Activated CD4-positive, alpha-beta memory T cell treated with anti-CD3 and anti-CD28 coated beads for 36 hours (primary cell): ENCODE data around the gene MYOCD. TPM values are rescaled to one million over a fixed set of nuclear protein-coding genes. Genes with fewer than 3 reads are reported as not detected.

ENCODE experiments used
- CTCF ChIA-PET: fragments of 350-600 bp; sonication (Branson Sonifier 250); formaldehyde crosslinking; loops from one replicate; lab custom pipeline; 2021; ENCODE audit warnings: antibody characterized with exemption, inconsistent platforms; lab: Charles Lee
- POLR2A ChIA-PET: fragments of 350-600 bp; sonication (Branson Sonifier 250); formaldehyde crosslinking; loops from one replicate; lab custom pipeline; 2021; ENCODE audit warnings: antibody characterized with exemption; lab: Charles Lee
- DNase-seq: peaks from one replicate; pipeline ENCODE4 v3.0.0-alpha.2; 2020
- H3K27ac Mint-ChIP-seq: one replicate; pipeline ENCODE4 v1.8.0; 2021; ENCODE audit warnings: mixed read lengths
- H3K27me3 Mint-ChIP-seq: one replicate; pipeline ENCODE4 v1.8.0; 2021; ENCODE audit warnings: mixed read lengths
- H3K36me3 Mint-ChIP-seq: one replicate; pipeline ENCODE4 v1.8.0; 2021; ENCODE audit warnings: mixed read lengths
- H3K4me1 Mint-ChIP-seq: one replicate; pipeline ENCODE4 v1.8.0; 2021; ENCODE audit warnings: low read depth, mixed read lengths
- H3K4me3 Mint-ChIP-seq: one replicate; pipeline ENCODE4 v1.8.0; 2021; ENCODE audit warnings: mild to moderate bottlenecking, mixed read lengths
- H3K9me3 Mint-ChIP-seq: one replicate; pipeline ENCODE4 v1.8.0; 2021; ENCODE audit warnings: mixed read lengths
- intact Hi-C: fragments of 100-400 bp; cut with micrococcal nuclease; formaldehyde crosslinking; loops from one replicate; pipeline ENCODE4 v1.15.1; 2023
- total RNA-seq, 2 experiments: library from RNA; stranded (reverse); gene quantifications; one replicate each; pipeline ENCODE4 v1.2.3, GENCODE V29; 2021

MYOCD gene
- total RNA-seq, 2 experiments from 2014 or later = not detected

DNA sequence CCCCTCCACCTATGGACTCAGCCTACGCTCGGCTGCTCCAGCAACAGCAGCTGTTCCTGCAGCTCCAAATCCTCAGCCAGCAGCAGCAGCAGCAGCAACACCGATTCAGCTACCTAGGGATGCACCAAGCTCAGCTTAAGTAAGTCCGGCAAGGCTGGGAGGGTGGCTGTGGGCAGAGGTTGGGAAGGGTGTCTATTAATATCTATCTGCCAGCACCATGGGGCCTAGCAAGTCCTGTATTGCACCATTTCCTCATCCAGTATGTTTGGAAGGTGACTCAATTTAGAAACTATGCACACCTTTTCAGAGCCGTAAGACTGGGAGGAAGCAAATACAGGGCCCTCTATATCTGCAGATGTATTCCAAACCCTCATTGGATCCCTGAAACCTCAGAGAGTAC lies 78.6 kb downstream of the MYOCD start:
- intact Hi-C loops = no loop called here
- POLR2A ChIA-PET = no interaction called here
- H3K27ac Mint-ChIP-seq = no peak overlapping the region

GRCh38 chr17:12744786-12745185 lies 79.1 kb downstream of the MYOCD start:
- no peak for DNase-seq
- H3K27me3 Mint-ChIP-seq = no peaks in the 10 kb centered on the region
- intact Hi-C loops = no loop called here
- no peaks in the 10 kb centered on the region for H3K4me1 Mint-ChIP-seq
- POLR2A ChIA-PET = no interaction called here
- H3K4me3 Mint-ChIP-seq = no peak overlapping the region
- H3K27ac Mint-ChIP-seq = no peak overlapping the region
- no peaks in the 10 kb centered on the region for H3K9me3 Mint-ChIP-seq
- H3K36me3 Mint-ChIP-seq = no peaks in the 10 kb centered on the region
- CTCF ChIA-PET = no interaction called here

More for the DNA sequence above, 78.6 kb downstream of the MYOCD start:
- no peaks in the 10 kb centered on the region for H3K27me3 Mint-ChIP-seq
- H3K4me1 Mint-ChIP-seq = no peaks in the 10 kb centered on the region
- no peak for DNase-seq
- CTCF ChIA-PET = no interaction called here
- H3K4me3 Mint-ChIP-seq = no peak overlapping the region
- H3K36me3 Mint-ChIP-seq = no peaks in the 10 kb centered on the region
- no peaks in the 10 kb centered on the region for H3K9me3 Mint-ChIP-seq

- no peaks in the 10 kb centered on the region for H3K9me3 Mint-ChIP-seq
- no peaks in the 10 kb centered on the region for H3K4me1 Mint-ChIP-seq
- H3K27me3 Mint-ChIP-seq = no peaks in the 10 kb centered on the region
- no peak for DNase-seq
- intact Hi-C loops = no loop called here
- H3K4me3 Mint-ChIP-seq = no peak overlapping the region
- CTCF ChIA-PET = no interaction called here
- H3K27ac Mint-ChIP-seq = no peak overlapping the region
- H3K36me3 Mint-ChIP-seq = no peaks in the 10 kb centered on the region
- POLR2A ChIA-PET = no interaction called here
These were observed 79.8 kb downstream of the MYOCD start for GRCh38 chr17:12745486-12745885.

- no peak for DNase-seq
- ChIA-PET CTCF (no interaction called here), POLR2A (no interaction called here)
- intact Hi-C loops = no loop called here
- Mint-ChIP-seq H3K4me1 (no peaks in the 10 kb centered on the region), H3K4me3 (no peak overlapping the region), H3K27me3 (no peaks in the 10 kb centered on the region), H3K36me3 (no peaks in the 10 kb centered on the region), H3K9me3 (peaks cover 2% of the 10 kb centered on the region), H3K27ac (no peak overlapping the region)
These were observed 91.1 kb downstream of the MYOCD start for GRCh38 chr17:12756786-12757185.

DNA sequence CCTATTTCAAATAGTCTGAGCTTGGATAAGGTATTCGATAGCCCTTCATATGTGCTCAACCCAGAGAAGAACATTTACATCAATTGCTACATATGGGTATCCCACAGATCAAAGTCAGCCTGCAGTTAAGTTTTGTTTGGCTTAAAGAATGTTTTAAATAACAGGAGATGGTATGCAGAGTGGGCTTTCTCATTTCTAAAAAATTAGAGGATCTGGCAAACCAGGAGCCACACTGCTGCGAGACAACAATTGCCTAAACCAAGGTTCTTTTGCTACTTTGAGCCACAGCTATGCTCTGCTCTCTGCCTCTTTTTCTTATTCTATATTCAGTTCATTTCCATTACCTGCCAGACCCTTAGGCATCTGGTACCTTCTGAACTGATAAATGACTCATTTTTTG lies 93.4 kb downstream of the MYOCD start:
- no peaks in the 10 kb centered on the region for H3K27me3 Mint-ChIP-seq
- intact Hi-C loops = no loop called here
- CTCF ChIA-PET = no interaction called here
- H3K9me3 Mint-ChIP-seq = no peaks in the 10 kb centered on the region
- no peaks in the 10 kb centered on the region for H3K4me1 Mint-ChIP-seq
- POLR2A ChIA-PET = no interaction called here
- H3K4me3 Mint-ChIP-seq = no peak overlapping the region
- no peak for DNase-seq
- no peaks in the 10 kb centered on the region for H3K36me3 Mint-ChIP-seq
- no peak overlapping the region for H3K27ac Mint-ChIP-seq

- H3K27me3 Mint-ChIP-seq = peaks cover 2% of the 10 kb centered on the region
- intact Hi-C loops = no loop called here
- ChIA-PET CTCF (interaction anchor here (0.6 kb wide), 1 partner anchor 23 kb away, joined by 3 read pairs; no protein-coding TSS in a partner anchor), POLR2A (no interaction called here)
- H3K4me3 Mint-ChIP-seq = no peak overlapping the region
- H3K4me1 Mint-ChIP-seq = no peaks in the 10 kb centered on the region
- no peaks in the 10 kb centered on the region for H3K9me3 Mint-ChIP-seq
- DNase-seq = no peak
- no peak overlapping the region for H3K27ac Mint-ChIP-seq
- no peaks in the 10 kb centered on the region for H3K36me3 Mint-ChIP-seq
These were observed 99.9 kb downstream of the MYOCD start for GRCh38 chr17:12765548-12765947.

- Mint-ChIP-seq H3K27me3 (peaks cover 2% of the 10 kb centered on the region), H3K9me3 (no peaks in the 10 kb centered on the region), H3K4me1 (no peaks in the 10 kb centered on the region), H3K4me3 (no peak overlapping the region), H3K36me3 (no peaks in the 10 kb centered on the region), H3K27ac (no peak overlapping the region)
- intact Hi-C loops = no loop called here
- CTCF ChIA-PET = no interaction called here
- POLR2A ChIA-PET = no interaction called here
- DNase-seq = no peak
These were observed 102.6 kb downstream of the MYOCD start for GRCh38 chr17:12768255-12768654.

GRCh38 chr17:12769981-12770380 lies 104.3 kb downstream of the MYOCD start:
- no peaks in the 10 kb centered on the region for H3K36me3 Mint-ChIP-seq
- H3K4me3 Mint-ChIP-seq = no peak overlapping the region
- no peaks in the 10 kb centered on the region for H3K9me3 Mint-ChIP-seq
- peaks cover 2% of the 10 kb centered on the region for H3K27me3 Mint-ChIP-seq
- POLR2A ChIA-PET = no interaction called here
- CTCF ChIA-PET = no interaction called here
- H3K4me1 Mint-ChIP-seq = no peaks in the 10 kb centered on the region
- intact Hi-C loops = no loop called here
- DNase-seq = no peak
- H3K27ac Mint-ChIP-seq = no peak overlapping the region

GRCh38 chr17:12773153-12773552 lies 107.5 kb downstream of the MYOCD start:
- Mint-ChIP-seq H3K4me1 (no peaks in the 10 kb centered on the region), H3K27me3 (peaks cover 2% of the 10 kb centered on the region), H3K27ac (no peak overlapping the region), H3K9me3 (no peaks in the 10 kb centered on the region), H3K36me3 (no peaks in the 10 kb centered on the region), H3K4me3 (no peak overlapping the region)
- intact Hi-C loops = no loop called here
- POLR2A ChIA-PET = no interaction called here
- CTCF ChIA-PET = no interaction called here
- DNase-seq = no peak

- POLR2A ChIA-PET = no interaction called here
These were observed 123.4 kb downstream of the MYOCD start for GRCh38 chr17:12789075-12789480.

GRCh38 chr17:12789481-12790248 lies 124.0 kb downstream of the MYOCD start, which contains the start of gene ARHGAP44:
TSS of gene ARHGAP44 (plus strand) at chr17:12789498. CDS start at chr17:12789839, 341 bp downstream.
- DNase-seq = no peak
- Mint-ChIP-seq H3K4me3 (peak within 1 kb of the TSS; percentile 58), H3K9me3 (no peaks in the 10 kb centered on the region), H3K36me3 (no peaks in the 10 kb centered on the region), H3K27ac (no peak within 1 kb of the TSS), H3K4me1 (peaks cover 6% of the 10 kb centered on the region), H3K27me3 (peaks cover 34% of the 10 kb centered on the region)
- ChIA-PET POLR2A (no interaction called here), CTCF (no interaction called here)
- intact Hi-C loops = no loop called here

More at GRCh38 chr17:12789075-12789480, 123.4 kb downstream of the MYOCD start:
- peak overlapping the region; percentile 21 for H3K4me3 Mint-ChIP-seq
- no peaks in the 10 kb centered on the region for H3K36me3 Mint-ChIP-seq
- intact Hi-C loops = no loop called here
- no peak overlapping the region for H3K27ac Mint-ChIP-seq
- H3K4me1 Mint-ChIP-seq = peaks cover 6% of the 10 kb centered on the region
- peak; percentile 24 for DNase-seq
- H3K9me3 Mint-ChIP-seq = no peaks in the 10 kb centered on the region
- peaks cover 34% of the 10 kb centered on the region for H3K27me3 Mint-ChIP-seq
- CTCF ChIA-PET = no interaction called here

- H3K4me1 Mint-ChIP-seq = peaks cover 6% of the 10 kb centered on the region
- no peak for DNase-seq
- no peaks in the 10 kb centered on the region for H3K9me3 Mint-ChIP-seq
- H3K27me3 Mint-ChIP-seq = peaks cover 34% of the 10 kb centered on the region
- H3K27ac Mint-ChIP-seq = no peak overlapping the region
- intact Hi-C loops = no loop called here
- H3K36me3 Mint-ChIP-seq = no peaks in the 10 kb centered on the region
- H3K4me3 Mint-ChIP-seq = peak overlapping the region; percentile 58
- ChIA-PET CTCF (no interaction called here), POLR2A (no interaction called here)
These were observed 124.8 kb downstream of the MYOCD start for GRCh38 chr17:12790249-12791106.
